GM23338 (cell line): ENCODE measurements around the gene ARMH1.
A peak's percentile ranks its signal among the peaks of the same experiment; 100 is the strongest.

Source experiments
- CTCF ChIP-seq, 2 experiments: fragments of 200-600 bp in 1 of 2; sonication (generic) in 1 of 2; conservative IDR thresholded peaks; 2 replicates each; pipeline versions ENCODE4 v1.5.1 to v1.6.1; 2016 to 2017; ENCODE audit warnings: antibody characterized with exemption in 2 of 2, low read depth in 2 of 2, mild to moderate bottlenecking in 2 of 2, moderate library complexity in 1 of 2
- EZH2 ChIP-seq: fragments of 200-600 bp; sonication (generic); IDR thresholded peaks from one replicate; pipeline ENCODE4 v1.8.0; 2017; ENCODE audit warnings: antibody characterized with exemption, mild to moderate bottlenecking, low read depth; ENCODE audit not compliant: unreplicated experiment
- EZH2phosphoT487 ChIP-seq: fragments of 200-600 bp; sonication (generic); IDR thresholded peaks from one replicate; pipeline ENCODE4 v1.8.1; 2018; ENCODE audit warnings: antibody characterized with exemption; ENCODE audit not compliant: unreplicated experiment
- NANOG ChIP-seq: IDR thresholded peaks from 2 replicates; pipeline ENCODE4 v1.6.1; 2016; ENCODE audit warnings: antibody characterized with exemption, borderline replicate concordance
- POLR2AphosphoS5 ChIP-seq: IDR thresholded peaks from 2 replicates; pipeline ENCODE4 v1.6.1; 2016; ENCODE audit warnings: antibody characterized with exemption, low read depth

GRCh38 chr1:44739307-44740178, 65.0 kb downstream of the ARMH1 start, which contains the start of gene KIF2C:
- no peak for TF ChIP-seq CTCF (conservative IDR thresholded peaks at IDR 0.05; ENCODE audit: low read depth in 2 of 2)
- no peak for TF ChIP-seq EZH2phosphoT487
- TF ChIP-seq POLR2AphosphoS5 = peak; percentile 95
- no peak for TF ChIP-seq EZH2
- no peak for TF ChIP-seq NANOG
